Bone marrow (tissue), 2 donors: ENCODE results near the gene PELO.

Experiments used
- DNase-seq, 2 donors: peaks; one replicate each; lab custom pipeline; 2025; lab: John Stamatoyannopoulos, UW

Gene PELO

DNA sequence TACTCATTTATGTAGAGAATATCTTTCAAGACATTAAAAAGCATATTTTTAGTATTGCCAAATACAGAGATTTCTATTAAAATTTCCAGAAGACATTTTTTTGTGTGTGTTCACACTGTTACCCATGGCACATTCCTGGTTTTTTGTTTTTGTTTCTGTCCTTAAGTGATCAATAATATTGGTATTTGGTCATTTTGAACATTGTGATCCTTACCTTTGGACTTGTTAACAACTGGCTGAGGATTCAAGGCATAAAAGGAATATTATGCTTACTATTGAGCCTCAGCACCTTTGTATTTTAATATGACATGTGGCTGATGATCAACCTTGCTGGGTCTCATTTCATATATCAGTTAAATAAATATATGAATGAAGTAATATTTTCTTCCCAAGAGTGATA lies 41.9 kb downstream of the PELO start:
- no peak for DNase-seq

DNA sequence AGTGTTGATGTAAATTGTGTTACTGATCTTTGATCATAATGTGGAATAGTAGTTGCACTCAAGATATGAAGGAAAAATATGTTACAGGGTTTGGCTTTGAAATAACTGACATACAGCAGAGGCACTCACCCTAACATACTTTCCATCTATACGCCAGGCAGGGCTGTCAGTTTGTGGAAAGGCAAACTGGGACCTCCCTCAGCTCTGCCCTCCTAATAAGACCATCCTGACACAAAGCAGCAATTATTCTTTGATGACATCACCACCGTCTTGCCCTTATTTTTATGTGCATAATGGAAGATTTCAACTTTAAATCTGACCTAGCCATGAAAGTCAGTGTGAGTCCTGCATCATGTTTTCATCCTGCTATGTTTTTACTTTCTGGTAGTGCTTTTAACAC lies 42.9 kb downstream of the PELO start:
- DNase-seq: no peak

DNA sequence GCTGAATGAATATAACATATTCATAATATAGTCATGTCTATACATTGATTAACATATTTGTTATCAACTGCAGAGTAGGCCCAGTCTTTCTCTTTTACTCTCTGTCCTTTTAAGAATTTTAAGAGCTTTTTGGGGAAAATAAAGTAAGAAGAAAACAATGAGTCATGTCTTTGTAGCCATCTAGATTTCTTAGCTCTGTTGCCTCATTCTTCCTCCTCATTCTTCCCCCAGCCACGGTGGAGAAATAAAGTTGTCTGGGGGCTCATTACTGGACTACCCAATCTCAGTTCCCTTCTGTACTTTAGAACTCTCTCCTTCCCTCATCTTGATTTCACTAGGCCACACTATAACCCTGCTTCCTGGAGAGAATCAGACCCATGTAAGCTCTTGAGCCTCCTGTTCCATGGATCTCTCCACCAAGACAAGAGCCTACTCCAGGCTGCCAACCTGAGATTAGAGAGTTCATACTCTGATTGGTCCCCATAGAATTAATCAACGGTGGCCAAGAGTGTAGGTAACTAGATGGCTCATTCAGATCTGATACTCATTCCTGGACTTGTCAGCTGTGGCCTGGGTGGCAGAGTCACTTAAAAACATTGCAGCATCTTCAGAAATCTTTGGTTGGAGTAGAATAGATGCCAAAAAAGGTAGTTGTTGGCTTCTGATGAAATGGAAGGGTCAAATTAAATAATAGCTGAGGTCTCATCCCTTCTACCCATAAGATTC lies 44.2 kb downstream of the PELO start:
- DNase-seq: no peak

DNA sequence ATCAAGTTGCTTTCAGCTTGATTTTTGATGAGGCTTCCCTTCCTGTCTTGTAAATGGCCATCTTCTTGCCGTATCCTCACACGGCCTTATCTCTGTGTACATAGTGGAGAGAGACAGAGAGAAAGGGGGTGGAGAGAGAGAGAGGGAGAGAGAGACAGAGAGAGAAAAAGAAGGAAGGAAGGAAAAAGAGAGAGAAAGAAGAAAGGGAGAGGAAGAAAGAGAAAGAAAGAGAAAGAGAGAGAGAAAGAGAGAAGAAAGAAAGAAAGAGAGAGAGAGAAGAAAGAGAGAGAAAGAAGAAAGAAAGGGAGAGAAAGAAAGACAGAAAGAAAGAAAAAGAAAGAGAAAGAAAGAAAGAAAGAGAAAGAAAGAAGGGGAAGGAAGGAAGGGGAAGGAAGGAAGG lies 46.6 kb downstream of the PELO start:
- no peak for DNase-seq

DNA sequence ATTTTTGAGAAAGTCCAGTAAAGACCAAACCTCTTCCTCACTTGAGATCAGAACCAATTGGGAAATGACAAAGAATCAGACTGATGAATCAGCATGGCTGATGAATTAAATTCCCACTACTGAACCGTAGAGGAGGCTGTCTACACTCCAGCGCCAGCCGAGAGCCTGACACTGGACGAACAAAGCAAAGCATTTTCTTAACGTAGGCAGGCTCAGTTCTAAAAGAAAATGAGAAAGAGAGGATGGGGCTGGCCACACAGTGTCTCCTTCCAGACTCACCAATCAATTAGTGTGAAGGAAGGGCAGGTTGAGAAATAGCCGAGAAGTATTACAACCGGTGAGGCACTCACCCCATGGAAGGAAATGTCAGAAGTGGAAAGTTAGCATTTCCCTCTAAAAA lies 49.4 kb downstream of the PELO start:
- no peak for DNase-seq
